ENCODE data around the gene LCN12.

DNA sequence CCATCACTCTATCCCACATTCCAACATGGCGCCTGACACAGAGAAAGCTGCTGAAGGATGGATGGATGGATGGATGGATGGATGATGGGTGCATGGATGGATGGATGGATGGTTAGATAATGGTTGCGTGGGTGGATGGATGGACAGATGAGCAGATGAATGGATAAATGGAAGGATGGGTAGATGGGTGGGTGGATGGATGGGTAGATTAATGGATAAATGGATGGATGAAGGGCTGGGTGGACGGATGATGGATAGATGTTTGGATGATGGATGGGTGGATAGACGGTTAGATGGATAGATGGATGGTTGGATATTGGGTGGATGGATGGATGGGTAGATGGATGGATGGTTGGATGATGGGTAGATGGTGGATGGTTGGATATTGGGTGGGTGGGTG, 4.5 kb downstream of the LCN12 start:
- TF ChIP-seq, protein P1, sequence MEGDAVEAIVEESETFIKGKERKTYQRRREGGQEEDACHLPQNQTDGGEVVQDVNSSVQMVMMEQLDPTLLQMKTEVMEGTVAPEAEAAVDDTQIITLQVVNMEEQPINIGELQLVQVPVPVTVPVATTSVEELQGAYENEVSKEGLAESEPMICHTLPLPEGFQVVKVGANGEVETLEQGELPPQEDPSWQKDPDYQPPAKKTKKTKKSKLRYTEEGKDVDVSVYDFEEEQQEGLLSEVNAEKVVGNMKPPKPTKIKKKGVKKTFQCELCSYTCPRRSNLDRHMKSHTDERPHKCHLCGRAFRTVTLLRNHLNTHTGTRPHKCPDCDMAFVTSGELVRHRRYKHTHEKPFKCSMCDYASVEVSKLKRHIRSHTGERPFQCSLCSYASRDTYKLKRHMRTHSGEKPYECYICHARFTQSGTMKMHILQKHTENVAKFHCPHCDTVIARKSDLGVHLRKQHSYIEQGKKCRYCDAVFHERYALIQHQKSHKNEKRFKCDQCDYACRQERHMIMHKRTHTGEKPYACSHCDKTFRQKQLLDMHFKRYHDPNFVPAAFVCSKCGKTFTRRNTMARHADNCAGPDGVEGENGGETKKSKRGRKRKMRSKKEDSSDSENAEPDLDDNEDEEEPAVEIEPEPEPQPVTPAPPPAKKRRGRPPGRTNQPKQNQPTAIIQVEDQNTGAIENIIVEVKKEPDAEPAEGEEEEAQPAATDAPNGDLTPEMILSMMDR (IDR thresholded peaks at IDR 0.05), result no peak
- TF ChIP-seq EZH2phosphoT487 (IDR thresholded peaks at IDR 0.05), result no peak

All from neural progenitor cell (in vitro differentiated cells).